HG02852 (cell line): Measurements from ENCODE around the gene JAM3.

ENCODE experiments used
- ATAC-seq: cut with Tn5 transposase; IDR thresholded peaks from one replicate; pipeline ENCODE4 v1.9.1; 2021; ENCODE audit warnings: mild to moderate bottlenecking, moderate library complexity; ENCODE audit not compliant: unreplicated experiment

The JAM3 gene

DNA sequence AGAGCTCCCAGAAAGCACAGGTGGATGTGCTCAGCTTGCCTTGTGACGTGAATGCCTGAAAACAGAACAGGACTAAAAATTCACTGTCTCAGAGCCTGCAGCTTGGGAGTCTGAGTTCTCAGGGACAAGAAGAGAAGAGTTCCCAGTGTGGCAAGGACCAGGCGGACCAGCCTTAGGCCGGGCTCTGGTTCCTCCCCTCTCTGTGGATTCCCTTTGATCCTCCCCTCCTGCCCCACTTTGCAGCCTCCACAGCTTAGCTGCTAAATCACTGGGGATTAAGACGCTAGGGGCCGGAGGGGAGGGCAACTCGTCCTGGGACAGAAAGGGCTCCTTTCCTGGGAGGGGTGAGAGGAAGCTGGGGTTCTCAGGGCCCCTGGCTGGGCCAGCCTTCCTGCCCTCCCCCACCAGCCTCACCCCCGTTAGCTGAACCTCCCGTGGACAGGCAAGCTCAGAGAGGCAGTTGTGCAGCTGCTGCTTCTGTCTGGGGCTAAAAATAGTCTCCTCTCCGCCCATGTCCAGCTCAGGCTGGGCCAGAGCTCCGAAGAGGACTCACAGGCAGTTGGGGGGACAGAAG, 29.9 kb upstream of the JAM3 start:
- ATAC-seq, result no peak

DNA sequence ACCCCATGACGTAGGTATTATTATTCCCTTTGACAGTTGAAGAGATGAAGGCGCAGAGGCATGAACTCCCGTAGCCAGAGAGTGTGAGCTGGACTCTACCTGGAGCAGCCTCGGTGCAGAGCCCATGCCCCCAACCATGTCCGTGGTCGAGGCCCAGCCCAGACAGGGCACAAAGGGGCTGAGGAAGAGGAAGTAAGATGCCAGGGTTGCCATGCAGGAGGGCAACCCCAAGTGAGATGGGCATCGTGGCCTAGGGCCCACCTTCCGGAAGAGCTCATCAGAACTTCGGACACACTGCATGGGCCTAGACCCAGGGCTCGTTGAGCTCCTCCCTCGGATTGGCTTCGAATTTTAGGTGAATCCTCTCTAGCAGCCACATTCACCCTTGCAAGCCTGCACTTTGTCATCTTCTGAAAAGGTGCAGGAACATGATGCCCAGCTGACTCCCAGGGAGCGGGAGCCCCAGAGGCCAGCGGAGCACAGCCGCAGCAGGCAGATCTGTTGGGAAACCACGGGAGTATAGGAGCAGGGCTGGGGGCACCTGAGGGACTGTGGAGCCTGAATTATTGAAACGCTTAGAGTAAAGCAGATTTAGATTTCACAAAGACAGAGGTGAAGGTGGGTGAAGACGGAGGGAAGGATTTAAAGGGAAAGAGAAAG, 29.0 kb upstream of the JAM3 start:
- ATAC-seq, result no peak

DNA sequence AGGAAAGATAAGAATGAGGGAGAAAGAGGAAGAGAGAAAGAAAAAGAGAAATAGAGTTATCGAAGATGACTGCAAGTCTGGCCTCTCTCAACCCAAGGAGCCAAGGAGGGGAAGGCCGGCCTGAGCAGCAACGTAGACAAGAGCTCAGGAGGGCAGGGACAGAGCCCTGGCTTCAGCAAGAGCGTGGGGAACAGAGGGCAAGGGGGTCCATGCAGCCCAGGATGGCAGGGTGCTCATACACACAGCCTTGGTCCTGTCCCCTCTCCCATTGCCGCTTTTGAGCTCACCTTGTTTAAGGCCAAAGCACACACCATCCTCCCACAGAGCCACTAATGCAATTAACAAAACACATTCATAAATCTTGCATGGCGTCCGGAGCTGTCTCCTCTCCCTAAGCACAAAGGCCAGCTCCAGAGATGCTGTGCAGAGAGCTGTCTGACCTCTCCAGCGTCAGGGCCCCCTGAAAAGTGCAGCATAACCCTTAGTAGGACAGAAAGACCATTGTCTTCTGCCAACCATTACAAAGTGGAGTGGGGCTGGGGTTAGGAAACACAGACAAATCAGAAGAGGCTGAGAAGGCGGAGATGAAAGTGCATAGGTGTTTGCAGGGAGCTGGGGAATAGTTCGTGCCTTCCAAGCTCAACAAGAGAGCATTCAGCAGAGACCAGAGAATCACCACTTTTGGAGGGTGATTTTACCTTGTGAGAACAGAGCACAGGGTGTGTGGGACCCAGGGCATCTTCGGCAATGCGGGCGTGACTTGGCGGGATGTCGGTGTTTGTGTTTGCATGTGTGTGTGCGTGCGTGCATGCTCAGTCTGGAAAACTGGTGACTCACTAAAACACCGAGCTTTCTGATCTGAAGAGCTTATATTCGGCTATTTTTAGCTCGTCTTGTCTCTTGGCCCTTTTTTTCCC, 28.2 kb upstream of the JAM3 start:
- ATAC-seq, result no peak

DNA sequence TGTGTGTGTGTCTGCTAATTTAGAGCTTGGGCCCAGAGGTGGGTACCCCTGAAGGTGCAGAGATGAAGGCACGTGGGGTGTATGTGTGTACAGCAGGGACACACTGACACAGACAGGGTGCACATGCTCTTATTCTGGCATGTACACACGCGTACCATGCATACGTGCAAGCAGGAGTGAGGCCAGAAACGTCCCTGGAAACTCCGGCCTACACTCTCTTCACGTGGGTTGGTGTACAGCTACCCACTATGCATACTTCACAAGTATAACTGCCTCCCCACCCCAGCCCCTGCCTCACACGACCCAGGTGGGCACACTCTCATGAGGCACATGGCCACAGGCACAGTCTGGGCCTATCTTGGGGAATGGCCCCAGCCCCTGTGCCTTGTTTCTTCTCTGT, 27.5 kb upstream of the JAM3 start:
- ATAC-seq, result no peak

DNA sequence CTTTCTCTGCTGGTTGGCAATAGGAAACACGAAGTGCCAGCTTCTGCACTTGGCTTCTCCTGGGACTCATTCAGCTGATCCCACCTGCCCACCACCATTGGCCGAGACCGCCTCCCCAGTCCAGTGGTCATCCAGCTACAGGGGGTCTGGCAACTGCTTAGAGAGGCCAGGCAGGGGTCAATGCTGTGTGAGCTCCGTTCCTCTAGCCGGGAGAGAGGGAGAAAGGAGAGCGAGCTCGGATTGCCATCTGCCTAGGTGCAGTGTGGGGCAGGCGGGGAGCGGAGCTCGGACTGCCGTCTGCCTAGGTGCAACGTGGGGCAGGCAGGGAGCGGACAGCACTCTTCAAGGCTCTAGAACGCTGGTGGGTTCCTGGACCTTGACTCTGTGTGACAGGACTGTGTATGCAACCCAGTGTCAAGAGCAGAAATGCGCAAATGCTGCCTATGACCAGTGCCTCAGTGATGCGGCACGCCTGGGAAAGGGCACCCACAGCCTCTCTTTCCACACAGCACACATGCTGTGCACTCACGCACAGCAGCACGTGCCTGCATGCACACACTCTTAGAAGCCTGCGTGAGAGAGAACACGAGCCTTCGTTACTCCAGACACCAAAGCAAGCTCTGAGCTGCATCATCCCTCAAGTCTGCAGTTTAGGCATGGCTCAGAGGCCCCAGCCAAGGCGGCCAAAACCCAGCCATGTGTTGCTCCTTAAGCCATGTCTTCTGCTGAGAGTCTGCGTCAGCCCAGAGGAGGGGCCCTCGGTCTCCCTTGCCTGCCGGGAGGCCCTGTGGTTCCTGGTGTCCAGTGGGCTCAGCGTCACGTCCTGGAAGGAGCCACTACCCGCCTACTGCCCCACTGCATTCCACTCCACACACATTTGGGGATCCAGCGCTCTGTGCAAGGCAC, 26.8 kb upstream of the JAM3 start:
- no peak for ATAC-seq

DNA sequence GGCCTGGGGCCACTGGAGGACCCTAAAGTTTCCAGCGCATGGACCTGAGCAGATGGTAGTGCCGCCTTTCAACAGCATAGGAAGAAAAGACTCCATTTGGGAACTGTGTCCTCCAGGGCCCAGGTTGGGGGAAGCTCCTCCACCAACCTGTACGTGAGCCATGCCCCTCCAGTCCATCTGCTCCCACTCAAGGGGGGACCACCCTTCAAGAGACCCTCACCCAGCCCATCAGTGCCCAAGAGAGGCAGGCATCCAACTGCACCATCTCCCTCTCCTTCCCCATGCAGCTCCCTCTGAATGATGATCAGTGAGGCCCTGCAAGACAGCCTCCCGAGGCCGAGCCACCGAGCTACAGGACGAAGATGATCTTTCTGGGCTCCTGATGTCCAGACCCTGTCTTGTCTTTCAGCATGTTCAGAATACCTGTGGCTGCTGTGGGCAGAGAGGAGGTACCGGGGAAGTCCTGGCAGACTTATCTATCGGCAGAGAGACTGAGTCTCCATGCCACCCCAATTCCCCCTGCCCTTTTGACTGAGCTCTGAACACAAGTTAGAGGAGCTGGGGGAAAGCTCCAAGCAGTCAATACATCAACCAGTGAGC, 25.0 kb upstream of the JAM3 start:
- ATAC-seq, result no peak

DNA sequence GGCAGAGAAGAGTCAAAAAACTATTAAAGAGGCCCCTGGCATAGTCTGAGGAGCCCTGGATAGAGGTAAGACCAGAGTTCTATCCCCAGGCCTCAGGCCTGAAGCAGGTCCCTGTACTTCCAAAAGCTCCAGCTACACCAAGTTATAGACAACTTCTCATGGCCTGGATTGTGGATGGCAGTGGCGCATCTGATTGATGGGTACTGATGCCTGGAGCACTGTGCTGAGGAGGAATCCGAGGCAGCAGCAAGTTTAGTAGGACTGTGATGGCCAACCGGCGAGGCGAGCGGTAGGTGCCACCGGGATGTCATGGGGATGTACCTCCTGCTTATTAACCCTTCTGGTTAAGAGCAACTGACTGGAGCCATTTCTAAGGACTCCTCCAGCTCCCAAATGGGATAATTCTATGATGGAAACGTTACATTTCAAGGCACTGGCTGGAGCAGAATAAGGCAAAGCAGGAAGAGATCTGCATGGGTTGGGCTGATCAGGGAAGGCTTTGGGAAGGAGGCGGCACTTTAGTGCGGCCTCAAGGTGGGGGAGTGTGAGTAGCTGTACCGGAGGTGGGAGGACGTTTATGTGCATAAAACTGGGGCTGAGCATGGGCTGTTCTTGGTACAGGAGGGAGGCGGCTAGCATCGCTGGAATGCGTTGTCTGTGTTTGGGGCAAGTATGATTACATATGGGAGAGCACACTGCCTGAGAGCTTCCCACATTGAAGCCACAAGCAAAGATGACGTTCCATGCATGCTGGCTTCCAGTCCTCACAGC, 24.2 kb upstream of the JAM3 start:
- no peak for ATAC-seq

DNA sequence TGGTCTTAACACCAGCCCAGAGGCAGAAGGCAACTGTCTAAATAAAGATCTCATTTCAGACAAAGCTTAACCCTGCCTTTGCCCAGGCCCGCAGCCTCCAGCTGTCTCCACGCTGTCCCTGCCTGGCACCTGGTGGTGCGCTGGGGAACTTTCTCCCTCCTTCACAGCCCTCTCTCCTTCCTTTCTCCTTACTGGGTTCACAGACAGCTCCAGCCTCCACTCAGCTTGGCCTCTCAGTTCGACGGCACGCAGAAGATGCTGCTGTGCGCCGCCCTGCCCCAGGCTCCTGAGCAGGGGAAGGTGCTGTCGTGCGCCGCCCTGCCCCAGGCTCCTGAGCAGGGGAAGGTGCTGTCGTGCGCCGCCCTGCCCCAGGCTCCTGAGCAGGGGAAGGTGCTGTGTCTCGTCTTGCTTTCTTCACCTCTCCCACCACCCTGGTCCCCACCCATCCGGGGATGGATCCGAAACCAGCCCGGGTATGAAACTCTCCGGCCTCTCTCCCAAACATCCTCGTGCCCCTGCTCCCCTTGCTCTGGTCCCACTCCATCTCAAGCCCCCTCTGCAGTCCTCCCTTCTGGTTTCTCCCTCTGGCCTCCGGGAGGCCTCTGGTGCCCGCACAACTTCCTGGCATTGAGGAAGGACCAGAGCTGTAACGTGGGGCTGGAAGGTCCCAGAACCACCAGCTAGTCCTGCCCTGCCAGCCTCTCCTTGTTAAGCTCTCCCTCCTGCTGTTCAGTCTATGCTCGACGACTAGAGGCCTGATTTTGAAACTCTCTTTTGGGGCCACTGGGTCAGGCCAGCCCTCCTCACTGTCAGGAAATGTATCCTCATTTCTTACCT, 22.9 kb upstream of the JAM3 start:
- ATAC-seq, result no peak

DNA sequence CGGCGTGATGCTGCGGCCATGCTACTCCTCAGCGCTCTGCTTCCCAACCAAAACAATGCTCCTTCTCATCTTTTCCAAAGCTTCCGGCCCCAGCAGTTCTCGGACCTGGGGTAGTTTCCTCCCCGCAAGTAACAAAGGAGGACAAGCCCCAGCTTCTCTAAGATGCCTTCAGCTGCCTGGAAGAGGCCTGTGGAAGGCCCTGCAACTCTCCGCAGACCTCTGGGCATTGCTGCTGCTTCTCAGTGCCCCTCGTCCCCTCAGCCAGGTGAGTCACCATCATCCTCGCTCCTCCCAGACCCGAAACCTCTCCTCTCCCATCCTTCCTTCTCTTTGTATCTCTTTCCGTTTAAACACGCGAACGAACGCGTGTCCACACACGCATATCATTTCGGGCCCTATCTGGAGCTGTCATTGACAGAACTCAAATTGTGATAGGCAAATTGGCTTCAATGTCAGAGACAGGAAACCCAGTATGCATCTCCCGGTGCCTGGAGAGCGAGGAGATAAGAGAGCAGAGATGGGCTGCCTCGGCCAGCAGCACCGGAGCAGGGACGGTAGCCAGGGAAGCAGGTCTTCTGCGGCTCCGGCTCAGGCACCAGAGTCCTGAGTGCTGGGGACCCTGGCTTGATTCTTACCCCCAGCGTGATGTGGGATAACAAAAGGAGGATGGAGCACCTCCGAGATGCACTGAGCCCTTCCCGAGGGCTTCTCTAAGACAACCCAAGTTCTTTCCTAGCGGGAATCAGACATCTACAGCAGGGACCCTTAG, 22.0 kb upstream of the JAM3 start:
- ATAC-seq, result no peak

DNA sequence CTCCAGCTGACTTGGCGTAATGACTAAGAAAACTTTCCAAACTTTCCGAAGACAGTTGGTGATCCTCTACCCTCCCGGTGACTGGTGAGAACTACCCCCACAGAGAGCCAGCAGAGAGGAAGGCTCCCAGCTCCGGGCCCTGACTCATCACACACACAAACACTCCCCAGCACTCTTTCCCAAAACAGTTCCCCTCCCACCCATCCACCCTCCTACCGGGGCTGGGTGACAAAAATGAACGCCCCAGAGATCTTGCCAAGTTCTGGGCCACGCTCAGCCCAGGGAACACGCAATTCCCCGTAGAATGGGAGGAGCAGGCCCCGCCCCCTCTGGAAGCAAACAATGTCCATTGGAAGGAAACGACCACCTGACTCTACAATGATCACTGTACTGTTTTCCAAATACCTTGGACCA, 21.3 kb upstream of the JAM3 start:
- no peak for ATAC-seq

DNA sequence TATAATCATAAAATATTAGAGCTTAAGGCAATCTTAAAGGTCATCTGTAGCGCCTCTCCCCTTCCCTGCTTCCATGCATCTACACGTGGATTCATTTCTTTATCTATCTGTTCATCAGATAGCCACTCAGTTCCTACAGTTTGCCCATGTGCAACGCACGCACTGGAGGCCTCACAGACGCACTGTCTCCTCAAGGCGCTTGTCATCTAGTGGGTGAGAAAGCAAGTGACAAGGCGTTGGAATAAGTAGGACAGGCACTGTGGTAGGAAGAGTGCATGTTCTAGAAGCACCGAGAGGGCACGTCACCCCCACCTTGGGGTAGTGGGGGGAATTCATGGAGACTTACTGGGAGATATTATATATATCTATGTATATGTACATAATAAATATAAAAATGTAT, 20.8 kb upstream of the JAM3 start:
- ATAC-seq, result no peak

DNA sequence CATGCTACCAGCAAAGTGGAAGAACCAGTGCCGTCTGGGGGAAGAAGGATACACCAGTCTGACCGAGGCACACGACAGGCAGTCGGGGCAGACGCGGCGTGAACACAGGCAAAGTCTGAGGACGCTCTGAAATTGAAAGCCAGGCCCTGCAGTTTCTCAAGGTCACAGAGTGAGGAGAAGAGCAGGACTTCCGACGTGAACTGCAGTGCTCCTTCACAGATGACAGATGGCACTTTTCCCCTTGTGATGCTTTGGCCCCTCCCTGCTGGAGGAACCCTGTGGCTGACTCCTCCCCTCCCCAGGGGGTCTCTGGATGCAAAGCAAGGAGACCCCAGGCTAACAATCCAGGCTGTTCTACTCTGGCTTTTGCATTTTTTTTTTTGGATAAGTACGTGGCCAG, 19.6 kb upstream of the JAM3 start:
- ATAC-seq, result no peak

DNA sequence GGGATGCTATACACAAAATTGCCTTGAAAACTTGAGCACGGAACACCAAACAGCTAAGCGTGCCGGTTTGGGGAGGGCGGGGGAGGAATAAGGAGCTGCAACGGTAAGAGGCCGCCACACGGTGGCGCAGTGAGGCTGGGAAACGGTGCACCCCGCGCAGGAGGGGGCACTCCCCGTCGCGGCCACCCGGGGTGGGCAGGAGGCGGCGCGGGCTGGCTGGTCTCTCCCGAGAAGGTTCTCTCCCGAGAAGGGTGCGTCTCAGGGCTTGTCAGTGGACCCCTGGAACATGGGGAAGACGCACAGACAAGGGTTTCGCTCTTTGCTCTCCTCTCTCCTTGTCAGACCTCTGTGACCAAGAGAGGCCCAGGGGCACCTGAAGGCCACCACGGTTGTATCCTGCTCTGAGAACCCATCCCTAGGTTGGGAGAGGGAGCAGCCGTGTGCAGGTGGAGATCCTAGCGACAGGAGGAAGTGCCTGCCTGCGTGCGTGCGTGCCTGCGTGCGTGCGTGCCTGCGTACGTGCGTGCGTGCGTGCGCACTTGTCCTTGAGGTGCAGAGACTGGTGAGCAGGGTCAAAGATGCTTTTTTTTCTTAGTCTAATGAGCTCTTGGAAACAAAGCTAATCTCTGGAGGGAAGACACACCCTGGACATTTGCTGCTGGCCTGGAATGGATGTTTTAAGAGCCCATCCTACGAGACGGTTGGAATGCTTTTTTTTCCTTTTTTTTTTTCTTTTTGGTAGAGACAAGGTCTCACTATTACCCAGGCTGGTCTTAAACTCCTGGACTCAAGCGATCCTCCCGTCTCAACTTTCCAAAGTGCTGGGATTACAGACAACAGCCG, 18.1 kb upstream of the JAM3 start:
- peak; percentile 84 for ATAC-seq

DNA sequence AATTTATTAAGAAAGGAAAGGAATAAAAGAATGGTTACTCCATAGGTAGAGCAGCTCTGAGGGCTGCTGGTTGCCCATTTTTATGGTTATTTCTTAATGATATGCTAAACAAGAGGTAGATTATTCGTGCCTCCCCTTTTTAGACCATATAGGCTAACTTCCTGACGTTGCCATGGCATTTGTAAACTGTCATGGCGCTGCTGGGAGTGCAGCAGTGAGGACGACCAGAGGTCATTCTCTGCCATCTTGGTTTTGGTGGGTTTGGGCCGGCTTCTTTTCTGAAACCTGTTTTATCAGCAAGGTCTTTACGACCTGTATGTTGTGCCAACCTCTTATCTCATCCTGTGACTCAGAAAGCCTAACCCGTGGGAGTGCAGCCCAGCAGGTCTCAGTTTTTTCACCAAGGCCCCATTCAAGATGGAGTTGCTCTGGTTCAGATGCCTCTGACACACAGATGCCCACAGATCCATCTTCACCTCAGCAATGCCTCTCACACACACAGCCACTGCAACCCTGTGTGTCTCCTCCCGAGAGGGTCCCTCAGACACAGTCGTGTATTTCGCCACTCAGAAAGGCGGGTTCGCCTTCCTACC, 16.4 kb upstream of the JAM3 start:
- ATAC-seq, result no peak

DNA sequence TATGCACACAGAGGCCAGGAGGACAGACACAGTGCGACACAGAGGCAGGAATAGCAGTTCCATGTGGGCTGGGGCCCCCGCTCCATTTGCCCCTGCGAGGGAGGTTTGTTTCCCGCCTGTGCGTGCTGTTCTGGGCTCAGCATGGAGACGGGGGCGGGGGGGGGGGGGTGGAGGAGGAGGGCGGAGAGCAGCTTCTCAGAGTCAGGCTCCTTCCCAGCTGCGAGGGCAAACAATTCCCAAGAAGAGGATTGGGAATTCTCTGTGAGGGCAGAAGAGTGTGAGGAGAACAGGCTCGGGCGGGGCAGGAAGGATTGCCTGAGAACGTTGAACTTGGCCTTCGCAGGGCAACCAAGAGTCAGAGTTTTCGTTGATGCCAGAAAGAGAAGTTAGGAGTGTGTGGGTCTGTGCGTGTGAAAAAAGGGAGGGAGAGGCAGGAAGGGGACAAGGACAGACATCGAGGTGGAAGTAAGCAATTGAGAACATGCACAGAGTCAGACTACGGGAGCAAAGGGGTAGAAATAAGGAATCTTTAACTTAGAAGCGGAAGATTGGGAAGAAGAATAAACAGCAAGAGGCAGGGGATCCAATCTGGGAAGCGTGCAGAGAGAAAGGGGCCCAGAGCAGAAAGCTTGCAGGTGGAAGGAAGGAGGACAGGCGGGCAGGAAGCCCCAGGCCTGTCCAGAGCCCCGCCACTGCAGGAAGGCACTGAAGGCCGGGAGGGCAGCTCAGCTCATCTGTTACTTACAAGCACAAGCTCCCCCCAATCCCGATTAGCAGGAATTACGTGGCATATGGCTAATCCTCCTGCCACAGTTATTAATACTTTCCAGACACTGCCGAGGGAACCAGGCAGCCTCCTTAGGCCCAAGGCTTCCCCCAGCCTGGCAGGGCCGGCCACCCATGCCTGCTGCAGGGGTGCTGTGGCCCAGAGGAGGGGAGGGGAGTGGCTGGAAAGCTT, 15.6 kb upstream of the JAM3 start:
- no peak for ATAC-seq

DNA sequence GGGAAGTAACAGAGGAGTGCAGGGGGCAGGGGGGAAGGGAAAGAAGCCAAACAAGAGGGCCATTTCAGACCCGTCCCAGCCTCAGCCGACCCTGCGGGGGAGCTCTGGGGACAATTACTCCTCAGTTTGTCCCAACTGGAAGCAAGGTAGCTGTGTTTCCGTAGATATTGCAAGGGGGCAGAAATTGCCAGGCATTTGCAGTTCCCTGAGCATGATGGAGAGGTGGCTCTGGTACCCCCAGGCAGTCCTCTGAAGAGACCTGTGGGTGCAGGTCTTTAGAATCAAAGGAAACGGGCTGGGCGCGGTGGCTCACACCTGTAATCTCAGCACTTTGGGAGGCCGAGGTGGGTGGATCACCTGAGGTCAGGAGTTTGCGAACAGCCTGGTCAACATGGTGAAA, 13.8 kb upstream of the JAM3 start:
- ATAC-seq, result no peak
